Left renal cortex interstitium (tissue), 4 donors: ENCODE measurements around the gene FILIP1L. TPM values are rescaled to one million over a fixed set of nuclear protein-coding genes. Genes with fewer than 3 reads are reported as not detected.

Source experiments
- DNase-seq, 4 donors: peaks; one replicate each; pipeline ENCODE4 v3.0.0-alpha.2; 2013; ENCODE audit warnings: low read depth in 4 of 4, low spot score in 2 of 4, missing footprints in 1 of 4
- polyA plus RNA-seq, 4 donors: library from polyadenylated mRNA; unstranded; fragments of 120-200 nt; gene quantifications; one replicate each; pipeline ENCODE4 v1.2.1, GENCODE V29; 2013; ENCODE audit not compliant: insufficient read length in 4 of 4

The FILIP1L gene
- polyA plus RNA-seq, 4 donors = 15.3 to 21.7 (median 17.5) TPM

DNA sequence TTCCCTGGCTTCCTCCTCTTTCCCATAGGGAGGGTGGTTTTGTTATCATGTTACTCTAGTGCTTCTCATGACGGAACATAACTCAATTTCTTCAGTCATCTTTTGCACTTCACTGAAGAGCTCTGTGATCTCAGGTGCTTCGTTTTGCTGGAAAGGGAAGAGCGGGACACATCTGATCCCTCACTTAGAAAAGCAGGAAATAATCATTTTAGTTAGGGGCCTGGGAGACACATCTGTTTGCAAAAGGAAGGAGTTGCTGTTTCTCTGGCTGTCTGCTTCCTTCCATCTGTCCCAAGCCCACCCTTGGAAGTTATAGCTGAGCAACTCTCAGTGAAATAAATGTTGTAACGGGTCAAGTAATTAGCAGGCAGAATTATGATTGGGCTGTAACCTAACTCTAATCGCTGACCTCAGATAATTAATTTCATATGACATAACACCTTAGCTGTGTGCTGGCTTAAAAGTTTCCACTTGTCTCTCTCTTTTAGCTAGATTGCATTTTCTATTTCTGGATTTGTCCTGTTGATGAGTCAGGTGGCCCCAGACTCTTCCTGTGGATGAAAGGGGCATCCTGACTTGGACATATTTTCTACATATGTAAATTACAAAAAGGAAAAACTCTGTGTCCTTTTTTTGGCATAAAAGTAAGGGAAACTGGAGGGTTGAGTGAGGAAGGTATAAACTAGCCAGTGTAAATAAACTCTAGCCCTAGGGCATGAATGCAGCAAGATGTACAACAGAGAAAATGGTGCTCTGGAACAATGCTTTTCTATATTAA lies 11.0 kb upstream of the FILIP1L start:
- no peak for DNase-seq

DNA sequence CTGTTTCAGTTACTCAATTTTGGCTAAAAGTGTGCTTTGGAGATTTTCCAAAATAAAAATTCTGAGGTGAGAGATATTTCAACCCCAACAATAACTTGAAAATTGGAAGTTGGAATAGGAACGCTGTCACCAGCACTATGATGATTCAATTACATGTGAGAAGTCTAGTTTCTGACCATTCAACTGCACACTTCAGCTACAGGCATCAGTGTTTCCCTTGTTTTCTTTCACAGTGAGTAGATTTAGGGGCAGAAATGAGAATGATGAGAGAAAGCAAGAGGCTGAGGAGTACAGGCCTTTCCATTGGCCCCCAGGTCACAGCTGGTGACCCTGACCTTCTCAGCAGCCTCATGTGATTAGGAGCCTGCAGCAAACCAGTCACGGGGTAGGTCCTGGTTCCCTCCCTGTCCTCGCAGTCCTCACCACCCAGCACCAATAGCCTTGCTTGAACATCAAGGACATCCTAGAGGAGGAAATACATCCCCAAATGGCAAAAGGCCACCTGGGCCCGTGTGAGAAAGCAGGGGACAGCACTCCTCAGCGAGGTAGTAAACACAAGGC lies 10.0 kb upstream of the FILIP1L start:
- DNase-seq = no peak

DNA sequence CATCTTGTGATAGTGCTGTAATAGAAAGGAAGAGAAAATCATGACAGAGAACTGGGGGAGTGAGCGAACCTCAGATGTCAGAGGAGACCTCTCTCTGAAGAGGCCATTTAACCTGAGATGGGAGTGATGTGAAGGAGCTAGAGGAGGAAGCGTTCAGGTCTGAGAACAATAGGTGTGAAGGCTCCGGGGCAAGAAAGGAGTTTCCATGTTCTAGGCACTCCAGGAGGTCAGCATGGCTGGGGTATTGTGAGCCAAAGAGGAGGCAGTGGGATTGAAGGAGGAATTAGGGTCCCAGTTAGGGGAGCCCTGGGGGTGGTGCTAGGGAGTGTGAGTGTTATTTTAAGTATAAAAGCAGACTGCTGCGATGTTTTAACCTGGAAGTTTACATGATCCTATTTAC lies 8.8 kb upstream of the FILIP1L start:
- no peak for DNase-seq

DNA sequence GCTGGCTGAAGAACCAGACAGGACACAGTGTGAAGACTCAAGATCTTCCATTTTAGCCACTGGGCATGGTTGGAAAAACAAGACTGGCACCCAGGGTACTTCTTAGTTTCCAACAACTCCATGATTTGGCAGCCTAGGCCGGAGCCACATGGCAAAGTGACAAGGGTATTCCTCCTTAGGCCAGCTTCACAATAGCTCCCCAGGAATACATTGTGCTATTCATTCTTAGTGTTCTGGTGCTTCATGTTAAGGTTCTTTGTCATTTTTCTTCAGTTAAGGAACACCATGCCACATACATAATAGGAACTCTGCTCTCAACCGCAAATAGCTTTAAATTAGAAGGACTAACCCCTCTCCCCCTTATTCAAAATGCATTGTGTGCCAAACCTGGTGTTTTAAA lies 8.0 kb upstream of the FILIP1L start:
- no peak for DNase-seq

DNA sequence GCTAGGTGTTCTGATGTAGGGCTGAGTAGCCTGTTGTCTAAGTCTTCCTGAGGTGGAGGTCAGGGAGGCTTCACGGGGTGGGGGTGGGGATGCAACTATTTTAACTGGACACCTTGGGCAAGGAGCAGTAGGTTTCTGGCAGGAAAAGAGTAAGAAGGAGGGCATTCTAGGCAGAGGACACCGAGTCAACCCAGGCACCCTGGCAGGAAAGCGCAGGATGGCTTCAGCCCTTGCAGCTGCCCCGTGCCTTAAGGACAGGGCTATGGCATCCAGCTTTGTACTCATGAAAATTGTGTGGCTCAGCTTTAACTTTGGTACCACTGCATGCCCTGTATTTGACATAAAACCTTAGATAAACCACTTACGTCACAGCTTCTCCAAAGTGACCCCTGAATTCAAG lies 6.4 kb upstream of the FILIP1L start:
- DNase-seq = no peak

DNA sequence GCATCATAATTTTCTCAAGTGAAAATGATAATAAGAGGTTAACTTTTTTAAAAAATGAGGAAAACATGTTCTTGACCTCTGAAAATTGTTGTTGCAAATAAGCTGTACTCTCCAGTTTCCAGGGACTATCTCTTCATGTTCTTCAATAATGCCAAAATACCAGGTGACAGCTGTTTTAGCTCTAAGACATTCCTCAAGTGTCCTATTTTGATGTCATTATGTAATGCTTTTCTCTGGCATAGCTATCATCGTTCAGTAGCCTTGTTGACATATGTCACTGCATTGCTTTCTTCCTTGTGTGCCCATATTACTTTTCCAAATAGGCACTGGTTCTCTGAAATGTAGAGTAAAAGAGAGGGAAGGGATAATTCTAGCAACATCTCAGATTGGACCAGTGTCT lies 5.7 kb upstream of the FILIP1L start:
- no peak for DNase-seq

DNA sequence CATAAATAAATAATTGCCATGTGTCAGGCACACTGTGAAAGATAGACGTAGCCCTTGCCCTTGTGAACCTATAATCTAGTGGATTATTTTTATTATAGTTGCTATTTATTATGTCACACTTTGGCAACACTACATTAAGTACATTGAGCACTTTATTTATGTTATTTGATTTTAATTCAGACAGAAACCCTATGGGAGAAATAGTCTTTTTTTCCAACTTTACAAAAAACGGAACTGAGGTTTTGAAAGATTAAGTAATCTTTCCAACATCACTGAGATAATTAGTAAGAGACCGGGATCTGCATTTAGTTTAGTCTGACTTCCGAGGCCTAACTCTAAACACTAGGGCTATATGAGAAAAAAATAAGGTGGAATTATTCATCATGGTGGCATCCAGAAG lies 2.8 kb upstream of the FILIP1L start:
- DNase-seq = no peak

DNA sequence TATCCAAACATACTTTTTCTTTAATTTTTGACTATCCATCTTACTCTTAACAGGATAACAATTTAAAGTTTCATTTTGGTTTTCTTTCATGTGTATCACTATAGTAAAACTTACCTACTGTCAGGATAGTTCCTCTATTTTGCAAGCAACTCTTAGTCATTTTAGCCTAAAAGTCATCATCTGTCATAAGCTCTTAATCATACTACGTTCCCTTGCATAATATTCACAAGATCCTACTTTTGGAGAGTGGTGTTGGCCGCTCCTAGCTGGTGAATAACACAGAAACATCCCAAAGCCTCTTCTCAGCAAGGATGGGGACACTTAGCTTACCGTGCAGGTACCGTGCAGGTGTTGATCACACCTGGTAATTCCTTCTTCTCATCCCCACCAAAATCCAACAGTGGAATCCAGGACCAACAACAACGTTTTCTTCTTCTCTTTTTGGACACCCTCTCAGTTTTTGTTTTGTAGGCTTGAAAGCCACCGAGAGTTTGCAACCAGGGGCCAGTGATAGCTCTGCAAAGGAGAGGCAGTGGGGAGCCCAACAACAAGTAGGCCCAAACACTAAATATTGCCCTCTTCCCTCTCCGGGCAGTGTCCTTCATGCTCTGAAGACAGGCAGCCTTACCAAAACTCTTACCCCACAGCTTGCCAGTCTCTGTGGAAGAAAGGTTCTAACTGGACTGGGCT lies 433 bp downstream of the FILIP1L start:
- no peak for DNase-seq

DNA sequence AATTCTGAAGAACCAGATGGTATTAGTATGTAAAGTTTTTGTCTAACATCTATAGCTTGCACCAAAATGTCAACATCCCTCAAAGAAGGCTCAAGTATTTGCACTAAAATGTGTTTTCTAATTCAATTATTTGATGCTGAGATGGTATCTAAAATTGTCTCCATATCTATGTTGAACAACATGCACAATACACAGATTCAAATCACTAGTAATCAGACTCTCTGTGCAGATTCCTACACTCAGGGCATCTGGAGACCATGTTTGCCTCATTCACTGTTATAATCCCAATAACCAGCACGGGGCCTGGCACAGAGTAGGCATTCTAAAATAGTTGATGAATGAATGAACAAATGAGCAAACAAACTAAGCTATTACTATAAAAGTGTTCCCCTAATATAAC lies 2.6 kb downstream of the FILIP1L start:
- no peak for DNase-seq

DNA sequence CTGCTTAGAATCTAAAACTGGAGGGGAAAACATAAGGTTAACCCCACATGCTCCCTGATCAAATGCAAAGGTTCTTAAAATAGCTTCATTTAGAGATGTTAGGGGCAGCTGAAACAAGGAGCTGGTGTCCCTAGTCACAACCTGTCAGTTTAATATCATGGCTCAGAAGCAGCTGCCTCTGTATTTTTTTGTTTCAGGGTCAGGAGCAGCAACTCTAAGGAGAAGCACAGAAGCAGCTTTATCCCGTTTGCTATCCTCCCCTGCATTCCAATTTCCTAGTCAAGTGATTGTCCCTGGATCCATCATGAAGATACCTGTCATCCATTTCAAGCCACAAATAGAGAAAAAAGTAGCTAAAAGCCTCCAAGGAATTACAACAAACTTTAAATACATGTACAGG lies 4.1 kb downstream of the FILIP1L start:
- no peak for DNase-seq

DNA sequence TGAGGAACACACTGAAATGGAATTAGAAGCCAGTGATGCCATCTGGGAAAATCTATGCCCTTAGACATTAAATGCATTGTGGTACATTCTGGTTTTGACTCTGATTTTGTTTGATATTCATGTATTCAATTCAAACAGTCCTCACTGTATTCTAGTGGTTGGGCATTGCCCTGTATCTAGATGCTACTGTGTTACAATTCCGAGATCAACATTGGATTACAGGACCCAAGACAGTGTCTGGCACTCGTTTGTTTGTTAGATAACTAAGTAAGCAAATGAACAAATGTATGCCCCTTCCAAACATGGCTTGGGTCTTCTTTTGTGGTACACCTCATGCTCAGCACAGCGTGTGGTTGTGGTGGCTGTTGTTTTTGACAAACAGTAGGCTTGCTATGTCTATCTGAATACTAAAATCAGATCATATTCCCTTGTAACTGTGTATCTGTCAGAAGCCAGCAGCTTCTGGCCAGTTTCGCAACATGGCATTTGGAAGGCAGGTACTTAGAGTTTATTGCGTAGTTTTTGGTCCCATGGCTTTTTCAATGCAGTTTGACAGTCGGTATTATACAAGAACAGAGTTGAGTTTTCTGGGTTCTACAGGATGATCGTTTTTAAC lies 5.7 kb downstream of the FILIP1L start:
- DNase-seq = no peak

DNA sequence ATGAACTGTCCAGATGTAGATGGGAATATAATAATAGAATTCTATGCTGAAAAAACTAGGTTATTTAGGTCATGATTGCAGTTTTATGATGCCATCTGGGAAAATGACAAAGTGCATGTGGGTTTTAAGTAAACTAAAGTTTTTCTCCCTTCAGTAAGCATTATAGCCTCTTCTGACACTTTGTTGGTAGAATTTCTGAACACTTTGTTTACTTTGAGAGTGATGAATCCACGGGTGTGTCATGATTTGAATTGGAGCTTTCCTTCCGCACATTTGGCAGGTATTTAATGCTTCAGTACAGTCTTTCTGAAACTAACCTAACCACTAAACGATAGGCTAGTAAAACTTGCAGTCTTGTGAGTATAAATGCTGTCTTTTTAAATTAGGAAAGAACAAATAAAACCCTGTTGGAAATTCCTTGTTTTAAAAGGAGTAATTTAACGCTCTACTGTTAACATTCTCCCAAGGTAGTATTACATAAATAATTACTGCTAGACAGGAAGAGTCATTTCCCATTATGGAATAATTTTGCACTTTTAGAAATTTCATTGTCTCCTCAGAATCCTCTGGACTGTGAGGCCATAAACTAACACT lies 7.0 kb downstream of the FILIP1L start:
- DNase-seq = no peak

DNA sequence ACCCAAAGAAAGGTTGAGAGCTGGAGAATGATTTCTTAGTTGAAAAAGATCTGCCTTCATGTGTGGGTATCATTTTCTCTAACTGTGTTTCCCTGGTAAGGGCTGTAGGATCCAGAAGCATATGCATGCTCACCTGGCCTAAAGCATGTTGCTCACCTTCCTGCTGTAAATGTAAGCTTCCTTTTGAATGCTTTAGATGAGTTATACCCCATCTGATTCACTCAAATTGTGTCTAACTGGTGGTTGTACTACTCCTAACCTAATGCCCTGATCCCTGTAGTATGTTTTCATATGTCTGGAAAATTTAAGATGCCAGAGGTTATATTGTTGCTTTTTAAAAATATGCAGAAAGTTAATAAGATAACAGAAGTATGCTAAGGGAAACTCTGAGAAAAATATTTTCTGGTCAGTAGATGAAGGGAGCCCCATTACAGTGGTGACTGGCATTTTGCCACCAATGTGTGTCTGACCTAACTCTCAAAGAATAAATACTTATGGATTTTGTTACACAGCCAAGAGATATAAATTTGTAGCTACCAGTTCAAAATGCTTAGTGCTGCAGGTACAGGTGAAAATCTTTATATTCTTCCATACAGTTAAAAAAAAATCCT lies 7.7 kb downstream of the FILIP1L start:
- no peak for DNase-seq

DNA sequence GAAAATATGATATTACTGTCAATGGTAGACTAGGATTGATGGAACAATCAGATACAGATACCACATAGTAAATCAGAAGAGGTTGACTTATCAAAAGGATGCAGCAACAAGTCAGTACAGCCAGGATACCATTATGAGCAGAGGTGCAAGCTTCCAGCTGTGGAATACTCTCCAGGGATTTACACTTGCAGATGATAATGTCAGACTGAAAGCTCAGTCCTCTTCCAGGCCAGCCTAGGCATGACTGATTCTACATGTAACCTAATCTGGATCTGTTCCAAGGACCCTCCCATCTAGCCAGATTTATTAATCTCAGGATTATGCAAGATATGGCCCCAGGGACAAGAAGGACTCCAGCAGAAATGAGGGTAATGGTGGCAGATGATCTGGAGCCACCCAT lies 8.2 kb downstream of the FILIP1L start:
- no peak for DNase-seq

DNA sequence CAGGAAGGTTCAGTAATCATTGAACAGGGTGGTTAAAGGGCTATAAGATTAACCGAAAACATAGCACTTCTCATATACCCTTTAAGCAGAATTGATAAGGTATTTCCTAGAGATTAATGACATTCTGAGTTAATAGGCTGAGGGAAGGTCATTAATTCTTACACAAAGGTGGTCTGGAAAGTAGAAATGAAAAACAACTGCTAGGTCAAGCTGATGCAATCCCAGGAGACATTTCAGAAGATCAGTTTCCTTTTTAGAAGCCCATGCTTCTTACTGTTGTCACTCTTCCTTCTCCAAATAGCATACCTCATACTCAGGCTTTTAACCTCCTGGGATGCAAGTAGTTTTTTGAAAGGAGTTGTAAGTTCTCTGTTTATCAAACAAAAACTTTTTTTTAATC lies 8.8 kb downstream of the FILIP1L start:
- no peak for DNase-seq

DNA sequence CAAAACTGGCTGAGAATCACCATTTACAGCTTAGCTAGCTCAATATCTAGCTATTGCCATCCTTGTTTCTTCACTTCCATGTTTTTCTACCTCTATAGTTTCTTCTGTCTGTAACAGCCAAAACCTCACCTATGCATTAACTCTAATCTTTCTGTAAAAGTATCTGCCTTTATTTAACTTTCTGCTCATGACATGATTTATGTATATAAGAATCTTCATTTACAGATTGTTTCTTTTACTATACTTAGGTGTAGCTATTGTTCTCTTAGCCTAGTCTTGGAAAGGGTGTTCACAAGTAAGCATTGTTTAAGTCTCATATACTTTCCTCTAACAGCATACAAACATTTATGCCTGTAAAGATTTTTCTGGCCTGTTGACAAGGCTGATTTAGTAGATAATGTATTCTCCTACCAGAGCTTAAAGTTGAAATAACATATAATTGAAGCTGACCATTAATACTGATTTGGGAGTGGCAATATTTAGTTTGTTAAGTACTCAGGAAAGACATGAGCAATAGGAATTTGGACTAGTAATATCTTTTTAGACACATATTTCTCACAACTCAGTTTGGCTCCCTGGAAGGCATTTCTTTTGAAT lies 9.4 kb downstream of the FILIP1L start:
- DNase-seq = no peak

DNA sequence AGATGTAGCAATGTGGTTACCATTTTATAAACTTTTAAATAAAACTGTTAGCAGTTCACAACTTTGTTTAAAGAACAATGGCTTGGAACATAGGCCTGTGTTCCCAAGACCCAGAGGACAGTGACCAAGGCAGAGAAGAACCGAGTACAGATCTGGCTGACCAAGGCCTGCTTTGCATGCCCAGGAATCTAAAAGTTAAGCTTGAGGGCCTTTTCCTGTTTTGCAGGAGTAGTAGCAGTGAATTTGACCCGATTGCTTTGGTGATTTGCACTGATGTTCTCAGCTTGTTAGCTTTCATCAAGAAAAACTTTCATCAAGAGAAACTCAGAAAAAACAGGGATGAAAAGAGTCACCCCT lies 9.9 kb downstream of the FILIP1L start:
- no peak for DNase-seq

DNA sequence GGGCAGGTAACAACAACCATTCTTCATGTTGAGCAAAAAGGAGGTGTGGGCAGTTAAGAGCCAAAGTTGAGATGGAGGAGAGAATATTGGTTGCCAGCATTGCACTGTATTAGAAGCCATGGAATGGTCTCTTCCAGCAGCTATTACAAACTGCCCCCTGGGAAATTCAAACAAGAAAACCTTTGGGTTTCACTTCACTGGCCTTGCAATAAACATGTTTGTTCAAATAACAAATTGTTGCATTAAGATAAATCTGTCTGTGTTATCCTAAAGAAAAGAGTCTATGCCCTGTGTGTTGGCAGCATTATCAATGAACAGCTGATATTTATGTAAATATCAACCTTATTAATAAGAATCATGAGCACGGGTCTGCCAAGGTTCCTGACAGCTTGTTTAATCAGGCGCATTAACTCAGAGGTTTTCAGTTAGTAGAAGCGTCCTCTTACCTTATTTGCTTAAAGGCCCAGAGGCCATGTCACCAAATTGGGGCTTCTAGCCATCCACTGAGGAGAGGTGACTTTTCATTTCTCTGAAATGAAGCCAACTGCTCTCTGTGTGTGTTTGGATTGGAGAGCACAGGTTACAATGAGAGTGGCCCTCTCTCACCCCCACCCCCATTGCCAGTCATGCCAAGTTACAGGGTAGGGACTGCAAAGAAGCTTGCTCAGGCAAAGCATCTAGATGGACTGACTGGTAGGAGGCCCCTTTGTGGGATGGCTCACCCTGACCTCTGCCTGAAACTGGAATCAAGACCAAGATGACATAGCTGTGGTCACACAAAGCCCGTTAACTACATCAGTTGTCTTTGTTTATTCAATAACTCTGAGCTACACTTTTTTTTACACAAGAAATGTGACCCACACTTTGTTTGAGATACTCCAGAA lies 10.5 kb downstream of the FILIP1L start:
- DNase-seq = no peak

DNA sequence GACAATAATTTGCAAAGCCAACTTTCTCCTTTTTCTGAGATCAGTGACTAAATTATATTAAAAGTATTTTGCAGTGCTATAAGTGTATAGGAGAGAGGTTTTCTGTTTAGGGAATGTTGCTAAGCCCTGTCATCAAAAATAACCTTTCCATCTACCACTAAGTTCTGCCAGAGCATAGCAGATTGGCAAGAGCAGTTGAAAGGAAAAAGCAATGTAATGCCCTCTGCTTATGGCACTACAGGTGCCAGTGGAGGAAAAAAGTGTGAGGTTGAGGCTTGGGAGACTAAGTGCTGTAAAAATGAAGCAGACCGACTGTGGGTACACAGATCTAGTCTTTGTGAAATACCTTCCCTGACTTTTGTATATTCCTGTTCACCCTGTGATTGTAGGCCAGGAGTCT lies 11.5 kb downstream of the FILIP1L start:
- no peak for DNase-seq

DNA sequence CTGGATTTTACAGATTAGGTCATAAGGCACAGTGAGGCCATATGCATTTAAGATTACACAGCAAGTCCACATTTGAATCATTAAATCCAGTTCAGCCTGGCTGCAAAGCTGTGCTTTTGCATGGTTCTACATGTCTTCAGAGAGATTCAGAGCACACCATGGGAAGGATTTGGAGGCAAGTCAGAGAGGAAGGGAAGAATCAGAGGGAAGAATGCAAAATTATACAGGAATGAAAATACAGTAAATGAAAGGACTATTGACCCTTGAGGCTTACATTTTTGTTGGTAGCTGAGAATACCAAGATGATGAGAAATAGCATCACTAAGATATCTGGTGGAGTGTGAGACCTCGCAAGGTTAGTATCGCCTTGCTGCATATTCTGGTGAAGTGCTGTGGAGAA lies 13.9 kb downstream of the FILIP1L start:
- DNase-seq = no peak
